HepG2 (cell line): ENCODE measurements around the gene RPS6KA3.
A peak's percentile ranks its signal among the peaks of the same experiment; 100 is the strongest.

ENCODE experiments used
- BRCA1 ChIP-seq: sonication (generic); formaldehyde crosslinking; IDR thresholded peaks from 2 replicates; pipeline ENCODE4 v1.4.0; 2020; ENCODE audit warnings: missing genetic modification reagents
- E2F1 ChIP-seq: sonication (generic); formaldehyde crosslinking; IDR thresholded peaks from 2 replicates; pipeline ENCODE4 v1.5.0; 2020; ENCODE audit warnings: missing genetic modification reagents
- KIAA2018 ChIP-seq: sonication (generic); formaldehyde crosslinking; IDR thresholded peaks from 2 replicates; pipeline ENCODE4 v1.5.0; 2020; ENCODE audit warnings: mild to moderate bottlenecking, missing genetic modification reagents, borderline replicate concordance
- MXI1 ChIP-seq: IDR thresholded peaks from 3 replicates; pipeline ENCODE4 v1.6.1; 2012; ENCODE audit warnings: low read depth, low read length, inconsistent platforms, borderline replicate concordance
- PHF8 ChIP-seq: sonication (generic); formaldehyde crosslinking; IDR thresholded peaks from 2 replicates; pipeline ENCODE4 v1.5.0; 2020; ENCODE audit warnings: missing genetic modification reagents
- RAD21 ChIP-seq: fragments of 450-650 bp; formaldehyde crosslinking; IDR thresholded peaks from 2 replicates; pipeline ENCODE4 v1.5.0; 2020; ENCODE audit warnings: mild to moderate bottlenecking
- TEAD2 ChIP-seq: sonication (generic); formaldehyde crosslinking; IDR thresholded peaks from 2 replicates; pipeline ENCODE4 v1.9.0; 2021; ENCODE audit warnings: missing genetic modification reagents
- ZBTB7A ChIP-seq: sonication (generic); formaldehyde crosslinking; IDR thresholded peaks from 2 replicates; pipeline ENCODE4 v1.8.0; 2022; ENCODE audit warnings: mild to moderate bottlenecking, missing genetic modification reagents
- ZFP41 ChIP-seq: sonication (generic); formaldehyde crosslinking; IDR thresholded peaks from 2 replicates; pipeline ENCODE4 v1.4.0; 2020; ENCODE audit warnings: mild to moderate bottlenecking, missing genetic modification reagents, borderline replicate concordance
- ZNF121 ChIP-seq: sonication (generic); formaldehyde crosslinking; IDR thresholded peaks from 2 replicates; pipeline ENCODE4 v1.5.0; 2020; ENCODE audit warnings: mild to moderate bottlenecking, missing genetic modification reagents
- ZNF777 ChIP-seq: sonication (generic); formaldehyde crosslinking; IDR thresholded peaks from 2 replicates; pipeline ENCODE4 v1.4.0; 2020; ENCODE audit warnings: missing genetic modification reagents
- TF ChIP-seq, protein P1 (sequence below): sonication (generic); formaldehyde crosslinking; IDR thresholded peaks from 2 replicates; pipeline ENCODE4 v1.4.0; 2020; ENCODE audit warnings: missing genetic modification reagents
- TF ChIP-seq, protein P2 (sequence below): sonication (generic); formaldehyde crosslinking; IDR thresholded peaks from 2 replicates; pipeline ENCODE4 v1.5.0; 2020; ENCODE audit warnings: mild to moderate bottlenecking, missing genetic modification reagents, moderate library complexity
- TF ChIP-seq, protein P3 (sequence below): sonication (generic); formaldehyde crosslinking; IDR thresholded peaks from 2 replicates; pipeline ENCODE4 v1.9.0; 2021; ENCODE audit warnings: missing genetic modification reagents, borderline replicate concordance

DNA sequence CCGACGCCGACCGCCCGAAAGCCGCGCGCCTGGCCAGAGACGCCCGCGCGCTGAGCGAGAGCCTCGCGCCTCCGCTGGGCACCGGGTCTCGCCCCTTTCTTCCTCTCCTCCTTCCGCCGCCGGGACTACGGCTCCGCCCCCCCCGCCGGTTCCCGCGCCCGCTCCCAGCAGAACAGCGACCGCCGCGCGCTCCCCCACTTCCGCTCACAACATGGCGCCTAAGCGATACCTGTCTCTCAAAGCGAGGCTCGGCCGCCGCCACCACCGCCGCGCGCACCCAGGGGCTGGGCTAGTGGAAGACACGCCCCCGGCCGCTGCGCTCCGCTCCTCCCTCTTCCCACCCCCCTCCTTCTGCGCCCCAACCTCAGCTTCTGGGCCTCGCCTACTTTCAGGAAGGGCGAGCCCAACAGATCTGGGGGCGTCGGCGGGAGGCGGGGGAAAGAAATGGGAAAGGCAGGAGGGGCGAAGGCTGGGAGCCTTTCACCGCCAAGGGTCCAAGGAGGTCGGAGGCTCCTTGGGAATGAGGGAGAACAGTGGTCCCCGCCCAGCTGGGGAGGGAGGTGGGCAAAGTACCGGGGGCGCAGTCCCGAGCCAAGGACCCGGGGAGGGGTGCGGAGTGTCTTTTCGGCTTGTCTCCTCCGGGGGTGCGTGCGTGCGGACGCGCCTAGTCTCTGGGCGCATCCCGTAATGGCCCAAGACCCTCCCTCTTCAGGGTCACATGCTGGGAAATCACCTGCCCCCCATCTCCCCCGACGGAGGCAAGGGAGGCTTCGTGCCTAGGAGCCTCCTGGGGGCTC, at the start of gene RPS6KA3:
- TF ChIP-seq, protein P1, sequence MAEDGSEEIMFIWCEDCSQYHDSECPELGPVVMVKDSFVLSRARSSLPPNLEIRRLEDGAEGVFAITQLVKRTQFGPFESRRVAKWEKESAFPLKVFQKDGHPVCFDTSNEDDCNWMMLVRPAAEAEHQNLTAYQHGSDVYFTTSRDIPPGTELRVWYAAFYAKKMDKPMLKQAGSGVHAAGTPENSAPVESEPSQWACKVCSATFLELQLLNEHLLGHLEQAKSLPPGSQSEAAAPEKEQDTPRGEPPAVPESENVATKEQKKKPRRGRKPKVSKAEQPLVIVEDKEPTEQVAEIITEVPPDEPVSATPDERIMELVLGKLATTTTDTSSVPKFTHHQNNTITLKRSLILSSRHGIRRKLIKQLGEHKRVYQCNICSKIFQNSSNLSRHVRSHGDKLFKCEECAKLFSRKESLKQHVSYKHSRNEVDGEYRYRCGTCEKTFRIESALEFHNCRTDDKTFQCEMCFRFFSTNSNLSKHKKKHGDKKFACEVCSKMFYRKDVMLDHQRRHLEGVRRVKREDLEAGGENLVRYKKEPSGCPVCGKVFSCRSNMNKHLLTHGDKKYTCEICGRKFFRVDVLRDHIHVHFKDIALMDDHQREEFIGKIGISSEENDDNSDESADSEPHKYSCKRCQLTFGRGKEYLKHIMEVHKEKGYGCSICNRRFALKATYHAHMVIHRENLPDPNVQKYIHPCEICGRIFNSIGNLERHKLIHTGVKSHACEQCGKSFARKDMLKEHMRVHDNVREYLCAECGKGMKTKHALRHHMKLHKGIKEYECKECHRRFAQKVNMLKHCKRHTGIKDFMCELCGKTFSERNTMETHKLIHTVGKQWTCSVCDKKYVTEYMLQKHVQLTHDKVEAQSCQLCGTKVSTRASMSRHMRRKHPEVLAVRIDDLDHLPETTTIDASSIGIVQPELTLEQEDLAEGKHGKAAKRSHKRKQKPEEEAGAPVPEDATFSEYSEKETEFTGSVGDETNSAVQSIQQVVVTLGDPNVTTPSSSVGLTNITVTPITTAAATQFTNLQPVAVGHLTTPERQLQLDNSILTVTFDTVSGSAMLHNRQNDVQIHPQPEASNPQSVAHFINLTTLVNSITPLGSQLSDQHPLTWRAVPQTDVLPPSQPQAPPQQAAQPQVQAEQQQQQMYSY, result no peak
- TF ChIP-seq TEAD2 (CRISPR knock-in tag) (no peak), PHF8 (CRISPR knock-in tag) (peak; percentile 11; the same call in 1 of the 2 replicates), ZFP41 (no peak), ZNF777 (CRISPR knock-in tag) (no peak), KIAA2018 (CRISPR knock-in tag) (no peak), RAD21 (no peak), ZNF121 (no peak), MXI1 (no peak), BRCA1 (CRISPR knock-in tag) (no peak), ZBTB7A (CRISPR knock-in tag) (no peak), E2F1 (CRISPR knock-in tag) (0 out of 2 replicates have a peak, but pooled peaks have one; percentile 30)
- TF ChIP-seq, protein P2, sequence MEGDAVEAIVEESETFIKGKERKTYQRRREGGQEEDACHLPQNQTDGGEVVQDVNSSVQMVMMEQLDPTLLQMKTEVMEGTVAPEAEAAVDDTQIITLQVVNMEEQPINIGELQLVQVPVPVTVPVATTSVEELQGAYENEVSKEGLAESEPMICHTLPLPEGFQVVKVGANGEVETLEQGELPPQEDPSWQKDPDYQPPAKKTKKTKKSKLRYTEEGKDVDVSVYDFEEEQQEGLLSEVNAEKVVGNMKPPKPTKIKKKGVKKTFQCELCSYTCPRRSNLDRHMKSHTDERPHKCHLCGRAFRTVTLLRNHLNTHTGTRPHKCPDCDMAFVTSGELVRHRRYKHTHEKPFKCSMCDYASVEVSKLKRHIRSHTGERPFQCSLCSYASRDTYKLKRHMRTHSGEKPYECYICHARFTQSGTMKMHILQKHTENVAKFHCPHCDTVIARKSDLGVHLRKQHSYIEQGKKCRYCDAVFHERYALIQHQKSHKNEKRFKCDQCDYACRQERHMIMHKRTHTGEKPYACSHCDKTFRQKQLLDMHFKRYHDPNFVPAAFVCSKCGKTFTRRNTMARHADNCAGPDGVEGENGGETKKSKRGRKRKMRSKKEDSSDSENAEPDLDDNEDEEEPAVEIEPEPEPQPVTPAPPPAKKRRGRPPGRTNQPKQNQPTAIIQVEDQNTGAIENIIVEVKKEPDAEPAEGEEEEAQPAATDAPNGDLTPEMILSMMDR (CRISPR knock-in tag), result no peak
- TF ChIP-seq, protein P3, sequence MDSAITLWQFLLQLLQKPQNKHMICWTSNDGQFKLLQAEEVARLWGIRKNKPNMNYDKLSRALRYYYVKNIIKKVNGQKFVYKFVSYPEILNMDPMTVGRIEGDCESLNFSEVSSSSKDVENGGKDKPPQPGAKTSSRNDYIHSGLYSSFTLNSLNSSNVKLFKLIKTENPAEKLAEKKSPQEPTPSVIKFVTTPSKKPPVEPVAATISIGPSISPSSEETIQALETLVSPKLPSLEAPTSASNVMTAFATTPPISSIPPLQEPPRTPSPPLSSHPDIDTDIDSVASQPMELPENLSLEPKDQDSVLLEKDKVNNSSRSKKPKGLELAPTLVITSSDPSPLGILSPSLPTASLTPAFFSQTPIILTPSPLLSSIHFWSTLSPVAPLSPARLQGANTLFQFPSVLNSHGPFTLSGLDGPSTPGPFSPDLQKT, result no peak
